22Rv1 (cell line): ENCODE results near the gene TP53TG5.

Experiments used
- CTCF ChIP-seq: fragments of 450-650 bp; IDR thresholded peaks from 2 replicates; pipeline ENCODE4 v1.5.1; 2017; ENCODE audit warnings: mild to moderate bottlenecking
- ZFX ChIP-seq: fragments of 450-650 bp; IDR thresholded peaks from 2 replicates; pipeline ENCODE4 v1.6.1; 2017; ENCODE audit warnings: antibody characterized with exemption, borderline replicate concordance

GRCh38 chr20:45337367-45338120 lies 40.6 kb downstream of the TP53TG5 start:
- TF ChIP-seq CTCF (no peak), ZFX (no peak)
